GM18507 (cell line): ENCODE results near the gene CHST10.
"Not testable (repeated sequence)": the region's sequence is repeated elsewhere in the genome, so short reads cannot be mapped to it uniquely, and the experiment has no call there.

Experiments
- DNase-seq: peaks from one replicate; pipeline ENCODE4 v3.0.0; 2011; ENCODE audit warnings: low read depth; ENCODE audit not compliant: insufficient read length; ENCODE audit errors: extremely low spot score
- FAIRE-seq: peaks from 2 replicates; lab custom pipeline; 2011; peaks lifted over from hg19 to GRCh38; lab: Jason Lieb, UNC

Gene CHST10

DNA sequence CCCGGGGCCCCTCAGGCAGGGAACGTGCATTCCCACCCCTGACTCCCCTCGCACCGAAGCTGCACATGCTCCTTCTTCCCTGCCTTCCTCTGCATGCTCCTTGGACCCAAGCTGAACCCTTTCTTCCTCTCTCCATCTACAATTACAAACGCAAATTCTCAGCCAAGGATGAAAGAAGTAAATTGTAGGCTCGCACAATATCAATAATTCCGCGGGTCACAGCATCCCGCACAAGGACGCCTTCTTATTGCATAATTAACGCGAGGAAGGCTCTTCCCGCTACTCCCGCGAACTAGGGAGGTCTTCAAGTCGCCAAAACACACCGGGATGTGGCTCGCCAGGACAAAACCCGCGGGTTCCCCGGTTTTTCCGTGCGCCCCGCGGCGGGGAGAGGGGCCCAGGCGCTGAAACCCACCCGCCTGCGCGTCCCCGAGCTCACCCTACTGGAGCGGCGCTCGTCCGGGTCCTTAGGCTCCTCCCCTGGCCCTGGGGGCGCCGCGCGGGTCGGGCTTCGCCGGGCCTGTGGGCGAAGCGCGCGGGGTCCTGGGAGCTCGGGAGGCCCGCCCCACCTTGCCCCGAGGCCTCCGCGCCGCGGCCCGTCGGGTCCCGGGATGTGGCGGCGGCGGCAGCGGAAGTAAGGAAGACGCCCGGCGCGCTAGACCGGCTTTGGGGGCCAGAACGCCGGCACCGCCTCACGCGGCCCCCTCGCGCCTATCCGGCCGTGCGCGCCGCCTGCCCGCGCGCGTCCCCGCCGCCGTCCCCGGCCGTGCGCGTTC, at the start of gene CHST10:
Gene CHST10 (minus strand): TSS at position 734 of the 776 bp plus-strand sequence. CDS start 10,993 bp downstream, outside the sequence.
- no peak for FAIRE-seq

GRCh38 chr2:100460904-100461530, 43.5 kb upstream of the CHST10 start:
- FAIRE-seq = no peak

More for the DNA sequence above, at the start of gene CHST10:
- DNase-seq = peak; percentile 60

DNA sequence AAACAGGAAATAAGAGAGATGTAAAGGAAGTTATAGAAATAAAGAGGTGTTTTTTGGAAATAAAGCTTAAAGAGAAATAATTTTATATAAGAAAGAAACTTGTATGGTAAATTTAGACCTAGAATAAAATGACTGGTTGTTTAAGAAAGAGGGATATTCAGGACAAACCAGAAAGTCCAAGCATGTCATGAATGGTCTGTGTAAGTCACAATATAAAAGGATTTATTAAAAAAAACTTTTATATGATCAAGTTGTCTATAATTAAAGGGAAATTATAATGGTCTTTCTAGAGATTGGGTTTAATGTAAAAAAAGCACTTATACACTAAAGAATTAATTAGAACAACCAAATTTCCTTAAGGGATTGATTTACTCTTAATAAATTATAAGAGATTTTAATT, 38.9 kb upstream of the CHST10 start:
- not testable (repeated sequence) for DNase-seq, FAIRE-seq

More at GRCh38 chr2:100460904-100461530, 43.5 kb upstream of the CHST10 start:
- DNase-seq = no peak

GRCh38 chr2:100453853-100454252, 36.4 kb upstream of the CHST10 start:
- FAIRE-seq (peak; percentile 56), DNase-seq (no peak)

GRCh38 chr2:100451734-100452133, 34.3 kb upstream of the CHST10 start:
- FAIRE-seq (no peak), DNase-seq (no peak)

DNA sequence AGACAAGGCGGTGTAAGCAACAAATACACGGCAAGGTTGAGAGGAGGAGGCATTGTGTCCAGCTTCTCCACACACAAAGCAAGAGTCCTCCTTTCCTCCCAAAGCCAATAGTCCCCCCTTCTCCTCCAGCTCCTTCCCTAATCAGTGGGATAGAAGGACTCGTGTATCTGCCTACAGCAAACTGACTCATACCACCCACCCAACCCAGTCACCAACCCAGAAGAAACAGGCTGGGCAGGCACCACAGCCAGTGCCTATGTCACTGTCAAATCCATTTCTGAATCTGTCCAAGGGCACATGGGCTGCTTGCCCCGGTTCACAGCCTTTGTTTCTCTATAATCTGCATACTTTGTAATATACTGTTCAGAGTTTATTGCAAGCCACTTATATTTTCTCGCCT, 33.6 kb upstream of the CHST10 start:
- FAIRE-seq (no peak), DNase-seq (no peak)

DNA sequence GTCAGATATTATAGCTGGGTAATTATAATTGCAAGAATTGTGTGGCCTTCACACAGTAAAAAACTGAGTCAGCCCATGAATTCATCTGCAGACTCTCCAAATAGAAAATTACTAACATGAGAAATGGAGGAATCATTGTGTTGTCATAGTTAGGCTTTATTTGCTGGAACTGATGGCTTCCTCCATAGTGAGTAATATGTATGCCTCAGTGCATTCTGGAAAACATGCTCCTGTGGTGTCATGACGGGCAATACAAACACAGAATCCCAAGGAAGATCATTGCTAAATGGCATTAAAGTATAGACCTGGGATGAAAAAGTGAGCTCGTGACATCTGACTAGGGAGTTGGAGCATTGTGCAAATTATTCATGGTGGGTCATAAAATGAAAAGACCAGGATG, 29.2 kb upstream of the CHST10 start:
- no peak for FAIRE-seq
- no peak for DNase-seq

- FAIRE-seq = no peak
- no peak for DNase-seq
These were observed 20.3 kb upstream of the CHST10 start for GRCh38 chr2:100437751-100438150.

GRCh38 chr2:100429726-100430125, 12.3 kb upstream of the CHST10 start:
- DNase-seq (no peak), FAIRE-seq (no peak)

DNA sequence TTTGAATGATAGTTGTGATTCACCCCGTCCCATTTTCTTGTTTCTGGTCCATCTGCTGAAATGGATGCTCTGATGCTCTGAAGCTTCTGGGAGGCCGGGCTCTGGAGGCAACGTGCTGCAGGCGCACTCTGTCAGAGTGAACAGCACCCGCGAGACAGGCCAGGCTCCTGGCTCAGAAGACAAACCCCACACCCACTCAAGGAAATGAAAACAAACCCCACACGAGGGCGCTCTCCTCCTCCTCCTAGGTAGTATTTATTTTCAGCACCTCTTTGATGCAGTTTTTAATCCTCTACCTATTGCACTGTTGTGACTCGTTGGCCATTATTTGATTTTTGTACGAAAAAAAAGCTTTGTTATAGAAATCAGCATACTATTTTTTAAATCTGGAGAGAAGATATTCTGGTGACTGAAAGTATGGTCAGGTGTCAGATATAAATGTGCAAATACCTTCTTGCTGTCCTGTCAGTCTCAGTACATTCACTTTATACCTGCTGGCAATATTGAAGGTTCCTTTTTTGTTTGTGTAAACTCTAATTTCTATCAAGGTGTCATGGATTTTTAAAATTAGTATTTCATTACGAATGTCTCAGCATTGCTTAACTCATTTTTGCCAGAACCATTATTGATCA, 10.3 kb upstream of the CHST10 start:
- FAIRE-seq (peak; percentile 9), DNase-seq (no peak)

GRCh38 chr2:100427111-100427510, 9.6 kb upstream of the CHST10 start:
- no peak for FAIRE-seq
- no peak for DNase-seq

GRCh38 chr2:100426384-100426720, 8.9 kb upstream of the CHST10 start:
- DNase-seq = no peak
- no peak for FAIRE-seq

DNA sequence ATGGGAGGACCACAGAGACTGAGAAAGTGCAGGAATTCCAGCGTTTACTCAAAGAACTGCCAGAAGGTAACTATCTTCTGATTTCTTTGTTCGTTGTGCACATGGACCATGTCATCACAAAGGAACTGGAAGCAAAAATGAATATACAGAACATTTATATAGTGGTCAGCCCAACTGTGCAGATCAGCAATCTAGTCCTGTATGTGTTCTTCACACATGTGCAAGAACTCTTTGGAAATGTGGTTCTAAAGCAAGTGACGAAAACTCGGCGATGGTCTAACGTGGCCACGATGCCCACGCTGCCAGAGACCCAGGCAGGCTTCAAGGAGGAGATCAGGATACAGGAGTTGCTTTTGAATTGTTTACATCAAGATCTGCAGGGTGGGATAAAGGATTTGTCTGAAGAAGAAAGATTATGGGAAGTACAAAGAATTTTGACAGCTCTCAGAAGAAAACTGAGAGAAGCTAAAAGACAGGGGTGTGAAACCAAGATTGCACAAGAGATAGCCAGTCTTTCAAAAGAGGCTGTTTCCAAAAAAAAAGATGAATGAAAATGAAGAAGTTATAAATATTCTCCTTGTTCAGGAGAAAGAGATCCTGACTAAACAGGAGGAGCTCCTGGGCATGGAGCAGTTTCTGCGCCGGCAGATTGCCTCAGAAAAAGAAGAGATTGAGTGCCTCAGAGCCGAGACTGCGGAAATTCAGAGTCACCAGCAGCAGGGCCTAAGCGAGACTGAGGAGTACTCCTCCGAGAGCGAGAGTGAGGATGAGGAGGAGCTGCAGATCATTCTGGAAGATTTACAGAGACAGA, 8.3 kb upstream of the CHST10 start:
- no peak for FAIRE-seq
- no peak for DNase-seq

DNA sequence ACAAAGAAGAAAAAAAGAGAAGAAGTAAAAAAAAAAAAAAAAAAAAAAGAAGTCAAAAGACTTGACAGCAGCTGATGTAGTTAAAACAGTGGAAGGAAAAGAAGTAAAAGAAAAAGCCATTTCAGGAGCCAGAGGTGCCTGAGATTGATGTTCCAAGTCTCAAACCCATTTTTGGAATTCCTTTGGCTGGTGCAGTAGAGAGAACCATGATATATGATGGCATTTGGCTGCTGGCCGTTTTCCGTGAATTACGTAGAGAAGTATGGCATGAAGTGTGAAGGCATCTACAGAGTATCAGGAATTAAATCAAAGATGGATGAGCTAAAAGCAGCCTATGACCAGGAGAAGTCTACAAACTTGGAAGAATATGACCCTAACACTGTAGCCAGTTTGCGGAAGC, 7.6 kb upstream of the CHST10 start:
- DNase-seq = no peak
- no peak for FAIRE-seq

GRCh38 chr2:100424277-100424875, 6.9 kb upstream of the CHST10 start:
- no peak for FAIRE-seq
- no peak for DNase-seq

DNA sequence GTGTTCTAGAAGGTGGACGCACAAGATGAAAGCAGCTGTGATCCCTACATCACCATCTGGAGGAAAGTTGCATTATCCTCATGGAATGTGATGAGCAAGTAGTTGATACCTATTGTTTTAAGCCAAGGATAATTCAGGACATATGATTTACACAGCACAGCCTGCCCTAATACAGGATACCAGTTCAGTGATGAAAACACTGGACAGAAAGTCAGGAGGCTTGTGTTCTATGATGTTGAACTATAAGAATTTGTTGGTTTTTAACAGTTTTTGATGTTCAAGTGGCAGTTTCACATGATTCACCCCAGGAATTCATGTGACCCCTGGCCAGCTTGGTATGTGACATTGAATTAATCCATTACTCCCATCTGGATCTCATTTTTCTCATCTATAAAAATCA, 6.2 kb upstream of the CHST10 start:
- no peak for DNase-seq
- no peak for FAIRE-seq

DNA sequence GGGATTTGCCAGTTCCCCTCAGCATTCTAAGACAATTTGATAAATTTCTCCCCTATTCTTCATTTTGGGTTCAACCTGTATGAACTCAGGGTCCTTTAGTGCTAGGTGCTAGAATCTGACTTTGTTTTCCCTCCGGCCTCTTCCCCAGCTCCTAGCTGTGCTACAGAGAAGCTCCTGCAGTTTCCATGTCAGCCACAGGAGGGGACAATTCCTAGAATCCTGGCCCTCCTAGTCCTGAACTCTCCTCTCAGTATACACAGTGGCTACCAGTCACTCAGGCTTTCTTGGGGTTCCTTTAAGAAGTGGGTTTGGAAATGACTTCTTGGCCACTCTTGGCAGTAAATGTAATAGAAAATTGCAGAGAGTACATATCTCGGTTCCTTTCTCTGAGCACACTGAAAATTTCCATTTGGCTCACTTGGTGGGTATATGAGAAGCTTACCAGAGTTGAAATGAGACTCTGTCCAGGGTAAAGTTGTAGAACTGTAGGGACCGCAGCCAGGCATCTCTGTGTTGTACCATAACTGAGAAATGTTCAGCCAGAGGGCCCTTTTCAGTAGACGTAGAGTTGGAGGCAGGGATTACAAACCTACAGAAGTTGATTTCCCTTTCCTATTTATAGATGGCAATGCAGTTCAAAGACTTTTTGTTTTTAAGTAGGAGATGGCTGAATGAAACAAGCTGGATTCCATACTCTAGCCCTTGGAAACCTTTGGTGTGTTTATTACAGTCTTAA, 5.0 kb upstream of the CHST10 start:
- FAIRE-seq (no peak), DNase-seq (no peak)

- no peak for DNase-seq
- FAIRE-seq = no peak
These were observed 2.4 kb upstream of the CHST10 start for GRCh38 chr2:100419915-100420314.

GRCh38 chr2:100418406-100418962, 1.0 kb upstream of the CHST10 start:
- no peak for DNase-seq
- FAIRE-seq = no peak
